Activated CD8-positive, alpha-beta T cell treated with anti-CD3 and anti-CD28 coated beads for 36 hours (primary cell): ENCODE results near the gene PCP4. TPM values are rescaled to one million over a fixed set of nuclear protein-coding genes. Genes with fewer than 3 reads are reported as not detected.

Experiments used
- ATAC-seq: fragments of 200-7000 bp; cut with Tn5 transposase; one replicate; pipeline ENCODE4 v1.10.0; 2021; ENCODE audit warnings: mild to moderate bottlenecking, moderate library complexity
- CTCF ChIA-PET: fragments of 350-600 bp; sonication (Branson Sonifier 250); formaldehyde crosslinking; loops from one replicate; lab custom pipeline; 2021; ENCODE audit warnings: antibody characterized with exemption; lab: Charles Lee
- POLR2A ChIA-PET: fragments of 350-600 bp; sonication (Branson Sonifier 250); formaldehyde crosslinking; loops from one replicate; lab custom pipeline; 2021; ENCODE audit warnings: antibody characterized with exemption; lab: Charles Lee
- DNase-seq: peaks from one replicate; pipeline ENCODE4 v3.0.0-alpha.2; 2020
- H3K27ac Mint-ChIP-seq: one replicate; pipeline ENCODE4 v1.8.0; 2021; ENCODE audit warnings: mild to moderate bottlenecking, mixed read lengths
- H3K27me3 Mint-ChIP-seq: one replicate; pipeline ENCODE4 v1.8.0; 2021; ENCODE audit warnings: mixed read lengths
- H3K36me3 Mint-ChIP-seq: one replicate; pipeline ENCODE4 v1.8.0; 2021; ENCODE audit warnings: low read depth, mixed read lengths
- H3K4me1 Mint-ChIP-seq: one replicate; pipeline ENCODE4 v1.8.0; 2021; ENCODE audit warnings: low read depth, mixed read lengths
- H3K4me3 Mint-ChIP-seq: one replicate; pipeline ENCODE4 v1.8.0; 2021; ENCODE audit warnings: mild to moderate bottlenecking, moderate library complexity, mixed read lengths
- H3K9me3 Mint-ChIP-seq: one replicate; pipeline ENCODE4 v1.8.0; 2021; ENCODE audit warnings: mixed read lengths
- intact Hi-C: fragments of 100-400 bp; cut with micrococcal nuclease; formaldehyde crosslinking; loops from one replicate; pipeline ENCODE4 v1.10.0; 2022
- total RNA-seq, 2 experiments: library from RNA; stranded (reverse); gene quantifications; one replicate each; pipeline ENCODE4 v1.2.3, GENCODE V29; 2021
- TF ChIP-seq, protein P1 (sequence below): fragments of 200-600 bp; IDR thresholded peaks from one replicate; pipeline ENCODE4 v1.8.0; 2022; ENCODE audit warnings: antibody characterized with exemption, mild to moderate bottlenecking

The PCP4 gene
- total RNA-seq, 2 experiments from 2014 or later, result not detected

DNA sequence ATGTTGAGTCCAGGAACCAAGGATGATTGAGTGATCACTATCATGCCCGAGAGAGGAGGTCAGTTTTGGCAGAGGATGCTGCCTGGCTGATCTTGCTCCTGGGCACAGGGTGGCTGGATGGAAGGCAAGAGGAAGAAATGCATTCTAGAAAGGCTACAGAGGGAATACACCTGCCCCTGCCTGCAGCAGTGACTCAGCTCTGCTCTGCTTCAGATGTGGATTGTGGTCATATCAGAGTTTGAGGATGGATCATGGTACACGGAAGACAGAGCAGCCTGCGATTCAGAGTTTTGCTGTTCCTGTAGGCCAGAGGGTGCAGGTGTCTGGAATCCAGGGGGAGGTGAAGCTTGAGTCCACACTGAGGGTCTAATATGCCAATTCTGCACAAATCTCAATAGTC is 37.2 kb downstream of the PCP4 start:
- no peaks in the 10 kb centered on the region for H3K9me3 Mint-ChIP-seq
- ATAC-seq (no peak), DNase-seq (no peak)
- CTCF ChIA-PET, result no interaction called here
- H3K27ac Mint-ChIP-seq, result no peak overlapping the region
- no peaks in the 10 kb centered on the region for H3K36me3 Mint-ChIP-seq
- TF ChIP-seq, protein P1, sequence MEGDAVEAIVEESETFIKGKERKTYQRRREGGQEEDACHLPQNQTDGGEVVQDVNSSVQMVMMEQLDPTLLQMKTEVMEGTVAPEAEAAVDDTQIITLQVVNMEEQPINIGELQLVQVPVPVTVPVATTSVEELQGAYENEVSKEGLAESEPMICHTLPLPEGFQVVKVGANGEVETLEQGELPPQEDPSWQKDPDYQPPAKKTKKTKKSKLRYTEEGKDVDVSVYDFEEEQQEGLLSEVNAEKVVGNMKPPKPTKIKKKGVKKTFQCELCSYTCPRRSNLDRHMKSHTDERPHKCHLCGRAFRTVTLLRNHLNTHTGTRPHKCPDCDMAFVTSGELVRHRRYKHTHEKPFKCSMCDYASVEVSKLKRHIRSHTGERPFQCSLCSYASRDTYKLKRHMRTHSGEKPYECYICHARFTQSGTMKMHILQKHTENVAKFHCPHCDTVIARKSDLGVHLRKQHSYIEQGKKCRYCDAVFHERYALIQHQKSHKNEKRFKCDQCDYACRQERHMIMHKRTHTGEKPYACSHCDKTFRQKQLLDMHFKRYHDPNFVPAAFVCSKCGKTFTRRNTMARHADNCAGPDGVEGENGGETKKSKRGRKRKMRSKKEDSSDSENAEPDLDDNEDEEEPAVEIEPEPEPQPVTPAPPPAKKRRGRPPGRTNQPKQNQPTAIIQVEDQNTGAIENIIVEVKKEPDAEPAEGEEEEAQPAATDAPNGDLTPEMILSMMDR, result no peak
- intact Hi-C loops, result no loop called here
- no peaks in the 10 kb centered on the region for H3K4me1 Mint-ChIP-seq
- no peaks in the 10 kb centered on the region for H3K27me3 Mint-ChIP-seq
- POLR2A ChIA-PET, result no interaction called here
- H3K4me3 Mint-ChIP-seq, result no peak overlapping the region

DNA sequence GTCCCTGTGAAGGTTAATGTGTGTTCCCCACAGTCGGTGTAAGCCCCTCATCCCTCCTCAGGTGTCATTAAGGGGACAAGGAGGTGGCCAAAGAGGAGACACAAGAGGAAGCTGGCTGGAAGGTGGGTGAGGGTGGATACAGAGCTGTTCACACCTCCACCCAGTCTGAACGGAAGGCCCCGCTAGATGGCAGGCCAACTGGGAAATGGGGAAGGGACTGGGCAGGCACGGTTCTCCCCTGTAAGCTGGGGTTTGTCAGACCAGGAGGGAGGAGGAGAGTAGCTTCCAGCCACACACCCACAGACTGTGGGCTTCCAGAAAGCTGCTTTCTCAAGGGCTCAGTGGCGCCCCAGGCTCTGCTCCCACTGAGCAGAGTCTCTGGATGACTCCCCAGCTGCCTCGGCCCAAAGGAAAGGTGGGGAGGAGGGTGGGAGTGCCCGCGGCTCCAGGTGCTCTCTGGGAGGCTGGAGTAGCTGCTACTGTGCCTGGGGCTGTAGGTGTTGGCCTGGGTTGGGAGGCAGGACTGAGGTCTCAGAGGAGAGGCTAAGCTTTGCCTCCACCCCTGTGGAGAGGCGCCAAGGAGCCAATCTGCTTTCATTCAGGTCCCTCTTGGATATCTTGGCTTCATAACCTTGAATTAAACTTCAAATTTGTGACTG is 41.2 kb downstream of the PCP4 start:
- ChIA-PET POLR2A (no interaction called here), CTCF (no interaction called here)
- intact Hi-C loops, result no loop called here
- TF ChIP-seq, protein P1, result no peak
- DNase-seq, result no peak
- ATAC-seq, result no peak
- no peak overlapping the region for H3K27ac Mint-ChIP-seq
- no peaks in the 10 kb centered on the region for H3K36me3 Mint-ChIP-seq
- H3K4me3 Mint-ChIP-seq, result no peak overlapping the region
- peaks cover 3% of the 10 kb centered on the region for H3K9me3 Mint-ChIP-seq
- peaks cover 1% of the 10 kb centered on the region for H3K27me3 Mint-ChIP-seq
- H3K4me1 Mint-ChIP-seq, result no peaks in the 10 kb centered on the region

DNA sequence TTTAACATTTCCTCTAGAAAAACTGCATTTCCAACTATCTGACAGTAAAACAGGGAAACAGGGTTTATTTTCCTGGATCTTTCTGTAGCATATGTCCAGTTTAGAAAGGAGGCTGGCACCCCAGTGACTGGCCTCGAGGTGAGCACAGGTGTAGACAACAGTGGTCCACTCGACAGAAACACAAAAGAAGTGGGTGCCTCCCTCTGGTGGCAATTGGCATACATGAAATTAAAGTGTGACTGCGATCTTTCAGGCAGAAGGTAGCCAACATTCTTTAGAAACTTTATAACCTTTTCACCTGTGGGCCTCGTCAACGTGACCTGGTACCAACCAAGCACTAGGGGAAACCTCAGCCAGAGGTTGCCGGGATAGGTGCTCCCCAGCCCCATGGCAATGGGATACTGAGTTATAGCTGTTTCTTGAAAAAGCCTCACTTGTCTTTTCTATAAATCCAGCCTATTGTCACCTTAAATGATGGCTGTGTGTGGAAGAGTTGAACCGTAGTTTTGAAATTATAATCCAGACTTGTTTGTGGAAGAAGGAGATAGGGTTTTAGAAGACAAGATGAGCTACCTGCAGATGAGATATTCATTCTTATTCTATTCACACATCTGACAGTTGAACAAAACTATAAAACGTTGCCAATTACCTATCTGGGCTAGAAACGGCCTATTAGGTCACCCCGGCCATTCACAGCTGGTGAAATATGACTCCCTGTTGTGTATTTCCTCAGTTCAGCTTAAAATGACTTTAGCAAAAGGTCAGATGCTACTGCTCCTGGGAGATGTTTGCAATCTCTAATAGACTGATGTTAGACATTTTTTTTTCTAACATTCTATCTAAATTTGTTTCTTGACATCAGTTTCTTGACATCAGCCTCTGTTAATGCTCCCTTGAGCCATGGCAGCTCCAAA is 44.3 kb downstream of the PCP4 start:
- DNase-seq, result no peak
- no peak overlapping the region for H3K4me3 Mint-ChIP-seq
- ChIA-PET POLR2A (no interaction called here), CTCF (no interaction called here)
- H3K4me1 Mint-ChIP-seq, result no peaks in the 10 kb centered on the region
- peaks cover 1% of the 10 kb centered on the region for H3K27me3 Mint-ChIP-seq
- no peak for ATAC-seq
- H3K9me3 Mint-ChIP-seq, result peaks cover 4% of the 10 kb centered on the region
- no peak overlapping the region for H3K27ac Mint-ChIP-seq
- H3K36me3 Mint-ChIP-seq, result no peaks in the 10 kb centered on the region
- TF ChIP-seq, protein P1, result no peak
- intact Hi-C loops, result no loop called here

DNA sequence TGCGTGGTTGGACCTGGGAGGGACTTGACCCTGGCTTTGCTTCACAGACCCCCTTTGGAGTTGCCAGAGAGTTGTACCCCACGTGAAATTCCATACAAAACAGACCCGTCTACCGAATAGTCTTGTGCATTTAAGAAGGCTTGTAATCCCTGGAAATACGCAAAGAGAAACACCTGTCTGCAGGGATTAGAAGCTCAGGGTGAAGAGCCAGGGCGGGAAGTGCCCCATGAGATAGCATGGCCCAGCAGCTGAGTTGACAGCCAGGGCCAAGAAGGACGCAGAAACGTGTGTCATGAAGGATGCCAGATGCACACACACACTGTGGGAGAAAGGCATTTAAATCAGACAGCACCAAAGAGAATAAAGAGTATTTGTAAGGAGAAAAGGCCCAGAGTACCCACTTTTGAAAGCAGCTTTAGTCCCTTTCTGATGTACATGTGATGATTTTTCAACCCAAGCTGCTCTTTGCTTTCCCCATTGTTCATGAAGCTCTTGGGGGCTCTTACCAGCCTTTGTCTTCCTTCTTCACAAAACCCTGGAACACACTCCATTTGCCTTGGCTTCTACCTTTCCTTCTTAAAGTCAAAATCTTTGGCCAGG is 46.6 kb downstream of the PCP4 start:
- ATAC-seq (no peak), DNase-seq (no peak)
- H3K4me1 Mint-ChIP-seq, result no peaks in the 10 kb centered on the region
- H3K9me3 Mint-ChIP-seq, result peaks cover 4% of the 10 kb centered on the region
- H3K4me3 Mint-ChIP-seq, result no peak overlapping the region
- H3K36me3 Mint-ChIP-seq, result no peaks in the 10 kb centered on the region
- no peak overlapping the region for H3K27ac Mint-ChIP-seq
- TF ChIP-seq, protein P1, result no peak
- POLR2A ChIA-PET, result no interaction called here
- H3K27me3 Mint-ChIP-seq, result peaks cover 1% of the 10 kb centered on the region
- intact Hi-C loops, result no loop called here
- CTCF ChIA-PET, result interaction anchor here (0.6 kb wide), 1 partner anchor 942 kb away, joined by 3 read pairs; no protein-coding TSS in a partner anchor

DNA sequence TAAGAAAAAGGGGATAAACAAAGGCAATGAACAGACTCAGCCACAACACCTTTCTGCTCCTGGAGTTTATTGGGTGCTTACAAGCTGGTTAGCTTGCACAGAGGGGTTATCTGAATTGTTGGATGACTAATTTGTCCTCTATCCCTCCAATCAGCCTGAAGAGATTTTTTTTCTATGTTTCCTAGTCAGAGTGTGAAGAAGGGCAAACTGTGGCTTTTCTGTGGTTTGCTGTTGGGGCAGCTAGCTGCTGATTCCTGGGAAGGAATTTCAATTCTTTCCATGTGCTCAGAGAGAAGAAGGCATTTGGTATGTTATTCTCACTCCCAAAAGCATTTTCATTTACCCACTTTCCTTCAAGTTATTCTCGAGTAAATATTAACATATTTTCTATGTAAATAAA is 48.6 kb downstream of the PCP4 start:
- POLR2A ChIA-PET, result no interaction called here
- intact Hi-C loops, result no loop called here
- H3K4me3 Mint-ChIP-seq, result no peak overlapping the region
- TF ChIP-seq, protein P1, result no peak
- DNase-seq, result no peak
- no peaks in the 10 kb centered on the region for H3K36me3 Mint-ChIP-seq
- peaks cover 1% of the 10 kb centered on the region for H3K27me3 Mint-ChIP-seq
- no peak for ATAC-seq
- peaks cover 2% of the 10 kb centered on the region for H3K9me3 Mint-ChIP-seq
- CTCF ChIA-PET, result no interaction called here
- H3K27ac Mint-ChIP-seq, result no peak overlapping the region
- H3K4me1 Mint-ChIP-seq, result no peaks in the 10 kb centered on the region
